Middle frontal gyrus (tissue), 1 donor: ENCODE data around the gene PCDHA8.
"Not testable (repeated sequence)": the region's sequence is repeated elsewhere in the genome, so short reads cannot be mapped to it uniquely, and the experiment has no call there.

ENCODE experiments used
- DNase-seq: peaks from one replicate; pipeline ENCODE4 v3.0.0-alpha.2; 2015; ENCODE audit warnings: low spot score; ENCODE audit errors: extremely low spot score

The PCDHA8 gene, protein sequence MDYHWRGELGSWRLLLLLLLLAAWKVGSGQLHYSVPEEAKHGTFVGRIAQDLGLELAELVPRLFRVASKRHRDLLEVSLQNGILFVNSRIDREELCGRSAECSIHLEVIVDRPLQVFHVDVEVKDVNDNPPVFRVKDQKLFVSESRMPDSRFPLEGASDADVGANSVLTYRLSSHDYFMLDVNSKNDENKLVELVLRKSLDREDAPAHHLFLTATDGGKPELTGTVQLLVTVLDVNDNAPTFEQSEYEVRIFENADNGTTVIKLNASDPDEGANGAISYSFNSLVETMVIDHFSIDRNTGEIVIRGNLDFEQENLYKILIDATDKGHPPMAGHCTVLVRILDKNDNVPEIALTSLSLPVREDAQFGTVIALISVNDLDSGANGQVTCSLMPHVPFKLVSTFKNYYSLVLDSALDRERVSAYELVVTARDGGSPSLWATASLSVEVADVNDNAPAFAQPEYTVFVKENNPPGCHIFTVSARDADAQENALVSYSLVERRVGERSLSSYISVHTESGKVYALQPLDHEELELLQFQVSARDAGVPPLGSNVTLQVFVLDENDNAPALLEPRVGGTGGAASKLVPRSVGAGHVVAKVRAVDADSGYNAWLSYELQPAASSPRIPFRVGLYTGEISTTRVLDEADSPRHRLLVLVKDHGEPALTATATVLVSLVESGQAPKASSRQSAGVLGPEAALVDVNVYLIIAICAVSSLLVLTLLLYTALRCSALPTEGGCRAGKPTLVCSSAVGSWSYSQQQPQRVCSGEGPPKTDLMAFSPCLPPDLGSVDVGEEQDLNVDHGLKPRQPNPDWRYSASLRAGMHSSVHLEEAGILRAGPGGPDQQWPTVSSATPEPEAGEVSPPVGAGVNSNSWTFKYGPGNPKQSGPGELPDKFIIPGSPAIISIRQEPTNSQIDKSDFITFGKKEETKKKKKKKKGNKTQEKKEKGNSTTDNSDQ

DNA sequence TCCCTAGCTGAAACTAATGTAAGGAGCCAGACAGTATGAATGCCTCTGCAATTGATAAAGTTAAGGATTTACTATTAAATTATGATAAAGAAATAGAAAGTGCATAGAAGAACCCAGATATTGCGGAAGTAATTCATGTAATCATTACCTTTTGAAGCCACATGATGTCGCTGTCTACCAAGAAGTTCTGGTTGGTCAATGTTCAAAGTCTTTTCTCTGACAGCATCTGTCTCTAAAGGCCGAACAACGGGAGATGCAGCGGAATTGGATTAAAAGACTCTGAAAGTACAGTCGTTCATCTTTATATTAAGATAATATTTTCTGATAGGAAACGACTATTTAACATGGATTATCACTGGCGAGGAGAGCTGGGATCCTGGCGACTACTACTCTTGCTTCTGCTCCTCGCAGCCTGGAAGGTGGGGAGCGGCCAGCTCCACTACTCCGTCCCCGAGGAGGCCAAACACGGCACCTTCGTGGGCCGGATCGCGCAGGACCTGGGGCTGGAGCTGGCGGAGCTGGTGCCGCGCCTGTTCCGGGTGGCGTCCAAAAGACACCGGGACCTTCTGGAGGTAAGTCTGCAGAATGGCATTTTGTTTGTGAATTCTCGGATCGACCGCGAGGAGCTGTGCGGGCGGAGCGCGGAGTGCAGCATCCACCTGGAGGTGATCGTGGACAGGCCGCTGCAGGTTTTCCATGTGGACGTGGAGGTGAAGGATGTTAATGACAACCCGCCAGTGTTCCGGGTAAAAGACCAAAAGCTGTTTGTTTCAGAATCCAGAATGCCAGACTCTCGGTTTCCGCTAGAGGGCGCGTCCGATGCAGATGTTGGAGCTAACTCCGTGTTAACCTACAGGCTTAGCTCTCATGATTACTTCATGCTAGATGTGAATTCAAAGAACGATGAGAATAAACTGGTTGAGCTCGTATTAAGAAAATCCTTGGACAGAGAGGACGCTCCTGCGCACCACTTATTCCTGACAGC, at the start of gene PCDHA8:
TSS of gene PCDHA8 (plus strand) at position 210 of the 985 bp plus-strand sequence. CDS start at position 345, 135 bp downstream.
- no peak for DNase-seq

DNA sequence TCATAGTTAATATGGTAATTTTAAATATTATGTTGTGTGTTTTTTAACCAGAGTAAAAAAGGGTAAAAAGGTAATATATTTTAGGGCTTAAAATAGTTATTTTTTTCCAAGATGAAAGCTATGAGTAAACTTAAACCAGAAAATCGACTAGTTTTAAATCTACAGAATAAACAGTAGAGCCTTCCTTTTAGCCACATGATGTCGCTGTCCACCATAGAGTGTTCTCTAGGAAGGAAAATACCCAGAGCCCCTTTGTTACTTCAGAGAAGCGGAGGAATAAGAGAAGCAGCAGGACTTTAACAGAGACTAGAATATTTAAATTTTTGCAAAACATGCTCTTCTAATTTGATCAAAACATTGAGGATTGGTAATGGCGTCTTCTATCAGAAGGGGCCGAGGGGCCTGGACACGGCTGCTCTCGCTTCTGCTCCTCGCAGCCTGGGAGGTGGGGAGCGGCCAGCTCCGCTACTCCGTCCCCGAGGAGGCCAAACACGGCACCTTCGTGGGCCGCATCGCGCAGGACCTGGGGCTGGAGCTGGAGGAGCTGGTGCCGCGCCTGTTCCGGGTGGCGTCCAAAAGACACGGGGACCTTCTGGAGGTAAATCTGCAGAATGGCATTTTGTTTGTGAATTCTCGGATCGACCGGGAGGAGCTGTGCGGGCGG, 46.3 kb upstream of the PCDHA8 start, which contains the start of gene PCDHA2:
TSS of gene PCDHA2 (plus strand) at position 258 of the 664 bp plus-strand sequence.
- no peak for DNase-seq

DNA sequence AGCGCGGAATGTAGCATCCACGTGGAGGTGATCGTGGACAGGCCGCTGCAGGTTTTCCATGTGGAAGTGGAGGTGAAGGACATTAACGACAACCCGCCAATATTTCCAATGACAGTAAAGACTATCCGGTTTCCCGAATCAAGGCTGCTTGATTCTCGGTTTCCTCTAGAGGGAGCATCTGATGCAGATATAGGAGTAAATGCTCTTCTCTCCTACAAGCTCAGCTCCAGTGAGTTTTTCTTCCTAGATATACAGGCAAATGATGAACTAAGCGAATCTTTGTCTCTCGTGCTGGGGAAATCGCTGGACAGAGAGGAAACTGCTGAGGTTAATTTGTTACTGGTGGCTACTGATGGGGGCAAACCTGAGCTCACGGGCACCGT, 45.7 kb upstream of the PCDHA8 start:
- DNase-seq, result no peak

DNA sequence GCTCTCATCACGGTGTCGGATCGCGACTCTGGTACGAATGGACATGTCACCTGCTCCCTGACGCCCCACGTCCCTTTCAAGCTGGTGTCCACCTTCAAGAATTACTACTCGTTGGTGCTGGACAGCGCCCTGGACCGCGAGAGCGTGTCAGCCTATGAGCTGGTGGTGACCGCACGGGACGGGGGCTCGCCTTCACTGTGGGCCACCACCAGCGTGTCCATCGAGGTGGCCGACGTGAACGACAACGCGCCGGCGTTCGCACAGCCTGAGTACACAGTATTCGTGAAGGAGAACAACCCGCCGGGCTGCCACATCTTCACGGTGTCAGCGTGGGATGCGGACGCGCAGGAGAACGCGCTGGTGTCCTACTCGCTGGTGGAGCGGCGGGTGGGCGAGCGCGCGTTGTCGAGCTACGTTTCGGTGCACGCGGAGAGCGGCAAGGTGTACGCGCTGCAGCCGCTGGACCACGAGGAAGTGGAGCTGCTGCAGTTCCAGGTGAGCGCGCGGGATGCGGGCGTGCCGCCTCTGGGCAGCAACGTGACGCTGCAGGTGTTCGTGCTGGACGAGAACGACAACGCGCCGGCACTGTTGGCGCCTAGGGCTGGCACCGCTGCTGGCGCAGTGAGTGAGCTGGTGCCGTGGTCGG, 44.8 kb upstream of the PCDHA8 start:
- DNase-seq, result not testable (repeated sequence)

DNA sequence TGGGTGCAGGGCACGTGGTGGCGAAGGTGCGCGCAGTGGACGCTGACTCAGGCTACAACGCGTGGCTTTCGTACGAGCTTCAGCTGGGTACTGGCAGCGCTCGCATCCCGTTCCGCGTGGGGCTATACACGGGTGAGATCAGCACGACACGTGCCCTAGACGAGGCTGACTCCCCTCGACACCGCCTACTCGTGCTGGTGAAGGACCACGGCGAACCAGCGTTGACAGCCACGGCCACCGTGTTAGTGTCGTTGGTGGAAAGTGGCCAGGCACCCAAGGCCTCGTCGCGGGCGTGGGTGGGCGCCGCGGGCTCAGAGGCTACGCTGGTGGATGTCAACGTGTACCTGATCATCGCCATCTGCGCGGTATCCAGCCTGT, 44.3 kb upstream of the PCDHA8 start:
- DNase-seq, result no peak

DNA sequence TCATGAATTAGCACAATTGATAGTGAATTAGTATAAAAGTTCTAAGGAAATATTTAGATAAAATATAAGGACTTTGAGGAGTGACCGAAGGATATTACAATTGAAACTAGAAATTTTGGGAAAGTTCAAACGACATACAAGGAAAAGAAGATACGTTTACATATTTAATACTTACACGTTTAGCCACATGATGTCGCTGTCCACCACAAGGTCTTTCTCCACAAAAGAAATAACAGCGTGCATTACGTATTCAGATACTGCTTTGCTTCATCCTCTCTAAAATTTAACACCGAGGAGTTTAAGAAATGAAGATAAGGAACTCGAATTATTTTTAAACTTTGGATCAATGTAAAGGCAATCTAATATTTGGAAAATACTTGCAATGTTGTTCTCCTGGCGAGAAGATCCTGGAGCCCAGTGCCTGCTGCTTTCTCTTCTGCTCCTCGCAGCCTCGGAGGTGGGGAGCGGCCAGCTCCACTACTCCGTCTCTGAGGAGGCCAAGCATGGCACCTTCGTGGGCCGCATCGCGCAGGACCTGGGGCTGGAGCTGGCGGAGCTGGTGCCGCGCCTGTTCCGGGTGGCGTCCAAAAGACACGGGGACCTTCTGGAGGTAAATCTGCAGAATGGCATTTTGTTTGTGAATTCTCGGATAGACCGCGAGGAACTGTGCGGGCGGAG, 40.0 kb upstream of the PCDHA8 start, which contains the start of gene PCDHA3:
TSS of gene PCDHA3 (plus strand) at position 242 of the 678 bp plus-strand sequence.
- DNase-seq, result no peak

DNA sequence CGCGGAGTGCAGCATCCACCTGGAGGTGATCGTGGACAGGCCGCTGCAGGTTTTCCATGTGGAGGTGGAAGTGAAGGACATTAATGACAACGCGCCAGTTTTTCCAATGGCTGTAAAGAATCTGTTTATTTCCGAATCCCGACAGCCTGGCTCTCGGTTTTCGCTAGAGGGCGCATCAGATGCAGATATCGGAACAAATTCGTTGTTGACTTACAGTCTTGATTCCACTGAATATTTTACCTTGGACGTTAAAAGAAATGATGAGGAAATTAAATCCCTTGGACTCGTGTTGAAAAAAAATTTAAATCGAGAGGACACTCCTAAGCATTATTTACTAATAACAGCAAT, 39.5 kb upstream of the PCDHA8 start:
- DNase-seq, result no peak

DNA sequence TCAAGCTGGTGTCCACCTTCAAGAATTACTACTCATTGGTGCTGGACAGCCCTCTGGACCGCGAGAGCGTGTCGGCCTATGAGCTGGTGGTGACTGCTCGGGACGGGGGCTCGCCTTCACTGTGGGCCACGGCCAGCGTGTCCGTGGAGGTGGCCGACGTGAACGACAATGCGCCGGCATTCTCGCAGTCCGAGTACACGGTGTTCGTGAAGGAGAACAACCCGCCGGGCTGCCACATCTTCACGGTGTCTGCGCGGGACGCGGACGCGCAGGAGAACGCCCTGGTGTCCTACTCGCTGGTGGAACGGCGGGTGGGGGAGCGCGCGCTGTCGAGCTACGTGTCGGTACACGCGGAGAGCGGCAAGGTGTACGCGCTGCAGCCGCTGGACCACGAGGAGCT, 38.6 kb upstream of the PCDHA8 start:
- not testable (repeated sequence) for DNase-seq

DNA sequence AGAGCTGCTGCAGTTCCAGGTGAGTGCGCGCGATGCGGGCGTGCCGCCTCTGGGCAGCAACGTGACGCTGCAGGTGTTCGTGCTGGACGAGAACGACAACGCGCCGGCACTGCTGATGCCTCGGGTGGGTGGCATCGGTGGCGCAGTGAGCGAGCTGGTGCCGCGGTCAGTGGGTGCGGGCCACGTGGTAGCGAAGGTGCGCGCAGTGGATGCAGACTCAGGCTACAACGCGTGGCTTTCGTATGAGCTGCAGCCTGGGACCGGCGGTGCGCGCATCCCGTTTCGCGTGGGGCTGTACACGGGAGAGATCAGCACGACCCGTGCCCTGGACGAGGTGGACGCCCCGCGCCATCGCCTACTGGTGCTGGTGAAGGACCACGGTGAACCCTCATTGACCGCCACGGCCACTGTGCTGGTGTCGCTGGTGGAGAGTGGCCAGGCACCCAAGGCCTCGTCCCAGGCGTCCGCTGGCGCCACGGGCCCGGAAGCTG, 38.2 kb upstream of the PCDHA8 start:
- no peak for DNase-seq

DNA sequence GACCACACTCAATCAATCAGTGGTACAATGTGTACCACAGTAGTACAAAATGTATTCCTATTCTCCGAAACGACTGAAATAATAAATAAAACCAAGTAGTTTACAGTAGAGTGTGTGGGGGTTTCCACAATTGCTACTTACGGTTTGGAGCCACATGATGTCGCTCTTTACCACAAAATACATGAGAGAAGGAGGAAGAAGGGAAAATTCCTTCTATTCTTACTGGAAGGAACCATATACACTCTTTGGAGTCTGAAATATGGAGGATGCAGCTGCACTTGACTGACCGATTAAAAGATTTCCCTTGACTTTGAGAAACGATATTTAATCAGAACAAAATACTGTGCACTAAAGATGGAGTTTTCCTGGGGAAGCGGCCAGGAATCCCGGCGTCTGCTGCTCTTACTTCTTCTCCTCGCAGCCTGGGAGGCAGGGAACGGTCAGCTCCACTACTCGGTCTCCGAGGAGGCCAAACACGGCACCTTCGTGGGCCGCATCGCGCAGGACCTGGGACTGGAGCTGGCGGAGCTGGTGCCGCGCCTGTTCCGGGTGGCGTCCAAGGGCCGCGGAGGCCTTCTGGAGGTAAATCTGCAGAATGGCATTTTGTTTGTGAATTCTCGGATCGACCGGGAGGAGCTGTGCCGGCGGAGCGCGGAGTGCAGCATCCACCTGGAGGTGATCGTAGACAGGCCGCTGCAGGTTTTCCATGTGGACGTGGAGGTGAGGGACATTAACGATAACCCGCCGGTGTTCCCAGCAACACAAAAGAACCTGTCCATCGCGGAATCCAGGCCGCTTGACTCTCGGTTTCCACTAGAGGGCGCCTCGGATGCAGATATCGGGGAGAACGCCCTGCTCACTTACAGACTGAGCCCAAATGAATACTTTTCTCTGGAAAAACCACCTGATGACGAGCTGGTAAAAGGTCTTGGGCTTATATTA, 33.9 kb upstream of the PCDHA8 start, which contains the start of gene PCDHA4:
TSS of gene PCDHA4 (plus strand) at position 235 of the 942 bp plus-strand sequence.
- no peak for DNase-seq

DNA sequence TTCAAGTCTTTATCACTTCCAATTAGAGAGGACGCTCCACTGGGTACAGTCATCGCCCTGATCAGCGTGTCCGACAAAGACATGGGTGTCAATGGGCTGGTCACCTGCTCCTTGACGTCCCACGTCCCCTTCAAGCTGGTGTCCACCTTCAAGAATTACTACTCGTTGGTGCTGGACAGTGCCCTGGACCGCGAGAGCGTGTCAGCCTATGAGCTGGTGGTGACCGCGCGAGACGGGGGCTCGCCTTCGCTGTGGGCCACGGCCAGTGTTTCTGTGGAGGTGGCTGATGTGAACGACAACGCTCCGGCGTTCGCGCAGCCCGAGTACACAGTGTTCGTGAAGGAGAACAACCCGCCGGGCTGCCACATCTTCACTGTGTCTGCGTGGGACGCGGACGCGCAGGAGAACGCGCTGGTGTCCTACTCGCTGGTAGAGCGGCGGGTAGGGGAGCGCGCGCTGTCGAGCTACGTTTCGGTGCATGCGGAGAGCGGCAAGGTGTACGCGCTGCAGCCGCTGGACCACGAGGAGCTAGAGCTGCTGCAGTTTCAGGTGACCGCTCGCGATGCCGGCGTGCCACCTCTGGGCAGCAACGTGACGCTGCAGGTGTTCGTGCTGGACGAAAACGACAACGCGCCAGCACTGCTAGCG, 32.6 kb upstream of the PCDHA8 start:
- DNase-seq, result not testable (repeated sequence)

DNA sequence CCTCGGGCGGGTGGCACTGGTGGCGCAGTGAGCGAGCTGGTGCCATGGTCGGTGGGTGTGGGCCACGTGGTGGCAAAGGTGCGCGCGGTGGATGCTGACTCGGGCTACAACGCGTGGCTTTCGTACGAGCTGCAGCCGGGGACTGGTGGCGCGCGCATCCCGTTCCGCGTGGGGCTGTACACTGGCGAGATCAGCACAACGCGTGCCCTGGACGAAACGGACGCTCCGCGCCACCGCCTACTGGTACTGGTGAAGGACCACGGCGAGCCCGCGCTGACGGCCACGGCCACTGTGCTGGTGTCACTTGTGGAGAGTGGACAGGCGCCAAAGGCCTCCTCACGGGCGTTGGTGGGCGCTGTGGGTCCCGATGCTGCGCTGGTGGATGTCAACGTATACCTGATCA, 32.1 kb upstream of the PCDHA8 start:
- no peak for DNase-seq

DNA sequence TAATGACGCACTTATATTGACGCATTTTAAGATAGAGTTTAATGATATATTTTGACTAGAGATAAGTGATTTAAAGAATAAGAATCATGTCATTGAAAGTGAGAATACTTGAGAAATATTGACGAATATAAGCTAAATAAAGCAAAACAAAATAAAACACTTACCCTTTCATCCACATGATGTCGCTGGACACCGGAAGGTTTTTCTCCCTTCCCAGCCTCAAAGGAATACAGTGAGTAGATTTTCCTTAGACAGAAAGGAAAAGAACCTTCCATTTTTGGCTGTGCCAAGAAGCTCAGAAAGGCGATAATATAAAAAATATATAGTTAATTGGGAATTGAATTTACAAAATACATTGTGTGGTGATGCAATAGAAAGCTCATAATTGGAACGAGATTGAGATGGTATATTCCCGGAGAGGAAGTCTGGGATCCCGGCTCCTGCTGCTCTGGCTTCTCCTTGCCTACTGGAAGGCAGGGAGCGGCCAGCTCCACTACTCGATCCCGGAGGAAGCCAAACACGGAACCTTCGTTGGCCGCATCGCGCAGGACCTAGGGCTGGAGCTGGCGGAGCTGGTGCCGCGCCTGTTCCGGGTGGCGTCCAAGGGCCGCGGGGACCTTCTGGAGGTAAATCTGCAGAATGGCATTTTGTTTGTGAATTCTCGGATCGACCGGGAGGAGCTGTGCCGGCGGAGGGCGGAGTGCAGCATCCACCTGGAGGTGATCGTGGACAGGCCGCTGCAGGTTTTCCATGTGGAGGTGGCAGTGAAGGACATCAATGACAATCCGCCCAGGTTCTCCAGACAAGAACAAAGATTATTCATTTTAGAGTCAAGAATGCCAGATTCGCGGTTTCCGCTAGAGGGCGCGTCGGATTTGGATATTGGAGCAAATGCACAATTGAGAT, 19.4 kb upstream of the PCDHA8 start, which contains the start of gene PCDHA5:
TSS of gene PCDHA5 (plus strand) at position 239 of the 906 bp plus-strand sequence.
- DNase-seq, result no peak

DNA sequence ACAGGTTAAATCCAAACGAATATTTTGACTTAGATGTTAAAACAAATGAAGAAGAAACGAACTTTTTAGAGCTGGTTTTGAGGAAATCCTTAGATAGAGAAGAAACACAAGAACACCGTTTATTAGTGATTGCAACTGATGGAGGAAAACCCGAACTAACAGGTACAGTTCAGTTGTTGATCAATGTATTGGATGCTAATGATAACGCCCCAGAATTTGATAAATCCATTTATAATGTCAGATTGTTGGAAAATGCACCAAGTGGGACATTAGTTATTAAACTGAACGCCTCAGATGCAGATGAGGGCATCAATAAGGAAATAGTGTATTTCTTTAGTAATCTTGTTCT, 18.7 kb upstream of the PCDHA8 start:
- no peak for DNase-seq

DNA sequence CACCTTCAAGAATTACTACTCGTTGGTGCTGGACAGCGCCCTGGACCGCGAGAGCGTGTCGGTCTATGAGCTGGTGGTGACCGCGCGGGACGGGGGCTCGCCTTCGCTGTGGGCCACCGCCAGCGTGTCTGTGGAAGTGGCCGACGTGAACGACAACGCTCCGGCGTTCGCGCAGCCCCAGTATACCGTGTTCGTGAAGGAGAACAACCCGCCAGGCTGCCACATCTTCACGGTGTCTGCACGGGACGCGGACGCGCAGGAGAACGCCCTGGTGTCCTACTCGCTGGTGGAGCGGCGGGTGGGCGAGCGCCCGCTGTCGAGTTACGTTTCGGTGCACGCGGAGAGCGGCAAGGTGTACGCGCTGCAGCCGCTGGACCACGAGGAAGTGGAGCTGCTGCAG, 18.0 kb upstream of the PCDHA8 start:
- not testable (repeated sequence) for DNase-seq

DNA sequence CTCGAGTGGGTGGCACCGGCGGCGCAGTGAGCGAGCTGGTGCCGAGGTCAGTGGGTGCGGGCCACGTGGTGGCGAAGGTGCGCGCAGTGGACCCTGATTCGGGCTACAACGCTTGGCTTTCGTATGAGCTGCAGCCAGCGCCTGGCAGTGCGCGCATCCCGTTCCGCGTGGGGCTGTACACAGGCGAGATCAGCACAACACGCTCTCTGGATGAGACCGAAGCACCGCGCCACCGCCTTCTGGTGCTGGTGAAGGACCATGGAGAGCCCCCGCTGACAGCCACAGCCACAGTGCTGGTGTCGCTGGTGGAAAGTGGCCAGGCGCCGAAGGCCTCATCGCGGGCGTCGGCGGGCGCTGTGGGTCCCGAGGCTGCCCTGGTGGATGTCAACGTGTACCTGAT, 17.5 kb upstream of the PCDHA8 start:
- DNase-seq, result no peak
